ENCODE data around the gene CRYBA2.
A peak's percentile ranks its signal among the peaks of the same experiment; 100 is the strongest.

Gene CRYBA2

DNA sequence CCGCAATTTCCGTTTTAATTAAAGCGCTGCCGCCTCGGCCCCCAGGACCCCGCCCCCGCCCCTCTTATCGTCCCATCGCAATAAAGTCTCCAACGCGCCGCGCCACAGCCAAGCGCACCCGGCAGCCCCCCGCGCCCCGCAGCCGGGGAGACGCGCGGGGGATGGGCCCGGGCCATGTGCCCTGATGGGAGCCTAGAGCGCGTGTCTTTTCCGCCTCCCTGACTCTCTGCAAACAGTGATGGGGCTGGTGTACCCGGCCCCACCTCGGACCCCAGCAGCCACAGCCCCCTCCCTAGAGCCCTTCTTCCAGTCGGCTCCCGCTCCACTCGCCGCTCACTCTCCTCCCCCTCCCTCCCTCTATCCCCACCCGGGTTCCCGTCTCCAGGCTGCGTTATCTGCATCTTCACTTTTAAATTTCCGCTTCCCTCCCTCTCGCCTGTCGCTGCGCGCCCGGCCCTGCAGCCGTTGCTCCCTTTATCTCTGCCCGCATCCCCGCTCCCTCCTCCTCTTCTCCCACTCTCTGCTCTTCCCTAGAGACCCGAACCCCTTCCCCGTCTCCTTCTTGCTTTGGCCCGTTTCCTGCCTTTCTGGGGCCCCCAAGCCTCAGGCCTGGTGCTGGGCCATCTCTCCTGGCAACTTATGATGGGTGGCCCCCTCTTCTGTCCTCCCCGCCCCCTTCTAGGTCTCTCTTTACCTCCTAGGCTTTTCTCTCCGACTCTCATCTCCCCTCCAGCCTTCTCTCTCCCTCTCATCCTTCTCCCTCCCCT, 7.7 kb downstream of the CRYBA2 start:
- H3K4me3 Mint-ChIP-seq = peak overlapping the region in 1 of 3 experiments; percentile 60
- H3K27me3 Mint-ChIP-seq (ENCODE audit: low read depth) = peaks cover 97% of the 10 kb centered on the region
- H3K27ac Mint-ChIP-seq = no peak overlapping the region
- TF ChIP-seq, protein P1, sequence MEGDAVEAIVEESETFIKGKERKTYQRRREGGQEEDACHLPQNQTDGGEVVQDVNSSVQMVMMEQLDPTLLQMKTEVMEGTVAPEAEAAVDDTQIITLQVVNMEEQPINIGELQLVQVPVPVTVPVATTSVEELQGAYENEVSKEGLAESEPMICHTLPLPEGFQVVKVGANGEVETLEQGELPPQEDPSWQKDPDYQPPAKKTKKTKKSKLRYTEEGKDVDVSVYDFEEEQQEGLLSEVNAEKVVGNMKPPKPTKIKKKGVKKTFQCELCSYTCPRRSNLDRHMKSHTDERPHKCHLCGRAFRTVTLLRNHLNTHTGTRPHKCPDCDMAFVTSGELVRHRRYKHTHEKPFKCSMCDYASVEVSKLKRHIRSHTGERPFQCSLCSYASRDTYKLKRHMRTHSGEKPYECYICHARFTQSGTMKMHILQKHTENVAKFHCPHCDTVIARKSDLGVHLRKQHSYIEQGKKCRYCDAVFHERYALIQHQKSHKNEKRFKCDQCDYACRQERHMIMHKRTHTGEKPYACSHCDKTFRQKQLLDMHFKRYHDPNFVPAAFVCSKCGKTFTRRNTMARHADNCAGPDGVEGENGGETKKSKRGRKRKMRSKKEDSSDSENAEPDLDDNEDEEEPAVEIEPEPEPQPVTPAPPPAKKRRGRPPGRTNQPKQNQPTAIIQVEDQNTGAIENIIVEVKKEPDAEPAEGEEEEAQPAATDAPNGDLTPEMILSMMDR (IDR thresholded peaks at IDR 0.05; ENCODE audit: unreplicated experiment in 3 of 3) = no peak
- H3K36me3 Mint-ChIP-seq (ENCODE audit: low read depth) = no peaks in the 10 kb centered on the region
- peaks cover 13% of the 10 kb centered on the region for H3K4me1 Mint-ChIP-seq
- peaks cover 3% of the 10 kb centered on the region for H3K9me3 Mint-ChIP-seq

DNA sequence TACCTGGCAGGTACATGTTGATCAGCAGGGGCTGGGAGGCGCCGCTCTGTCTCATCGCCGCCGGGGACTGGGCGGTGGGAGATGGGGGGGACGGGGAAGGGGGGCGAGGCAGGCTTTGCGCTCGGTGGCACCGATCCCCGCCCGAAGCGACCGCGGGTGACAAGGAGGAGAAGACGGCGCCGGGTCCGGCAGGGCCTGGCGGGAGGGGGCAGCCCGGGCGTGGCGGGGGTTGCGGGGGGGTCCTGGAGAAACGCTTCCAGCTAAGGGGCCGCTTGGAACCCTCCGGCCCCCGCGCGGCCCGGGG, 8.2 kb downstream of the CRYBA2 start, which contains the start of gene FEV:
Gene FEV (minus strand): TSS at position 164 of the 304 bp plus-strand sequence. CDS start 109 bp downstream, at position 55.
- Mint-ChIP-seq H3K9me3 (peaks cover 3% of the 10 kb centered on the region), H3K36me3 (ENCODE audit: low read depth) (no peaks in the 10 kb centered on the region), H3K4me3 (peak within 1 kb of the TSS; percentile 60 to 77 (median 71)), H3K27ac (no peak within 1 kb of the TSS), H3K4me1 (peaks cover 13% of the 10 kb centered on the region), H3K27me3 (ENCODE audit: low read depth) (peaks cover 97% of the 10 kb centered on the region)
- TF ChIP-seq, protein P1 (IDR thresholded peaks at IDR 0.05; ENCODE audit: unreplicated experiment in 3 of 3) = no peak

DNA sequence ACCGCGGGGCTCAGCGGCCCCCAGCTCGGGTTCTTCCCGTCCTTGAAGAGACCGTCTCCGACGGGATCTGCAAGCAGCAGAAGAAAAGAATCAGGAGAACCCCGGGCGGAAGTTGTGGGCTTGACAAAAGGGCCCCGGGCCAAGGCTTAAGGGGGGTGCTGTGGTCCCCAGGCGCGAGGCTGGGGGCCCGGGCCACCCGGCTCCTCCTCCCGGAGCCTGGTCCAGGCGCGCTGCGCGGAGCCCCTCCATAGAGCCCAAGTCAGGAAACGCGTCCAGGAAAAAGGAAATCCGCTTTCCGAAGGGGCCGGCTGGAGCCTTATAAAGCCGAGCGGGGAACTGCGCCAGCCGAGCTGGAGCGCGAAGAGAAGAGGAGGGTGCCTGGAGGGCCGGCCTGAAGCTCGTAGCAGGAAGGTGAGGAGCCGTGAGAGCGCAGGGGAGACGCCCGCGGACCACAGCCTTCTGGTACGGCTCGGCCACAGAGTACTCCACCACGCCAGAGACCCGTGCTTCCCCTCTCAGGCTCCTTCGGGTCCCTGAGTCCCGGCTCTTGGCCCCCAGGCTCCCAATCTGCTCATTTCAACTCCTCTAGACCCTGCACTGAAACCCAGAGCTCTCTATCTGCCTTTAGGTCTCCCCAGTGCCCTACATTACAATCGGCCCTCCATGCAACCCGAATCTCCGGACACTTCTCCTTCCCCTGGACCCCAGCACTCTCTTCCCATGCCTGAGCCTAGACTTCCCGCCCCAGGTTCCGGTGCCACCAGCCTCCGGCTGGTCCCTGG, 8.8 kb downstream of the CRYBA2 start:
- TF ChIP-seq, protein P1 (IDR thresholded peaks at IDR 0.05; ENCODE audit: unreplicated experiment in 3 of 3) = no peak

DNA sequence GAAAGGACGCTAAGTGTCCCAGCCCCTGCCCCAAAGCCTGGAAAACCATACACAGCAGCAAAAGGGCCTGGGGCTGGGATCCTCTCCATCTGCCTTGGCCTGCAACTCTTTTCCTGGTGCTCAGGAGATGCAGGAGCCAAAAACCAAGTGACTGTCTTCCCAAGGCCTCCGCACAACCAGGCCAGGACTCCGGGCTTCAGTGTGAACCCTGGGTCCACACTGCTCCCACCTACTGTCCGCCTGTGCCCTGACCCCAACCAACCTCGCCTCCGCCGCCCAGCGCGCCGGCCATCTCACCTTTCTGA, 9.3 kb downstream of the CRYBA2 start:
- Mint-ChIP-seq H3K27me3 (ENCODE audit: low read depth) (peaks cover 97% of the 10 kb centered on the region), H3K4me3 (peak overlapping the region in 1 of 3 experiments; percentile 3), H3K36me3 (ENCODE audit: low read depth) (no peaks in the 10 kb centered on the region), H3K27ac (no peak overlapping the region), H3K4me1 (peaks cover 13% of the 10 kb centered on the region), H3K9me3 (peaks cover 3% of the 10 kb centered on the region)
- TF ChIP-seq, protein P1 (IDR thresholded peaks at IDR 0.05; ENCODE audit: unreplicated experiment in 3 of 3) = no peak

More for the DNA sequence above, 8.8 kb downstream of the CRYBA2 start:
- Mint-ChIP-seq H3K9me3 (peaks cover 3% of the 10 kb centered on the region), H3K36me3 (ENCODE audit: low read depth) (no peaks in the 10 kb centered on the region), H3K27ac (no peak overlapping the region), H3K27me3 (ENCODE audit: low read depth) (peaks cover 97% of the 10 kb centered on the region), H3K4me3 (peak overlapping the region; percentile 57 to 77 (median 71)), H3K4me1 (peaks cover 13% of the 10 kb centered on the region)

DNA sequence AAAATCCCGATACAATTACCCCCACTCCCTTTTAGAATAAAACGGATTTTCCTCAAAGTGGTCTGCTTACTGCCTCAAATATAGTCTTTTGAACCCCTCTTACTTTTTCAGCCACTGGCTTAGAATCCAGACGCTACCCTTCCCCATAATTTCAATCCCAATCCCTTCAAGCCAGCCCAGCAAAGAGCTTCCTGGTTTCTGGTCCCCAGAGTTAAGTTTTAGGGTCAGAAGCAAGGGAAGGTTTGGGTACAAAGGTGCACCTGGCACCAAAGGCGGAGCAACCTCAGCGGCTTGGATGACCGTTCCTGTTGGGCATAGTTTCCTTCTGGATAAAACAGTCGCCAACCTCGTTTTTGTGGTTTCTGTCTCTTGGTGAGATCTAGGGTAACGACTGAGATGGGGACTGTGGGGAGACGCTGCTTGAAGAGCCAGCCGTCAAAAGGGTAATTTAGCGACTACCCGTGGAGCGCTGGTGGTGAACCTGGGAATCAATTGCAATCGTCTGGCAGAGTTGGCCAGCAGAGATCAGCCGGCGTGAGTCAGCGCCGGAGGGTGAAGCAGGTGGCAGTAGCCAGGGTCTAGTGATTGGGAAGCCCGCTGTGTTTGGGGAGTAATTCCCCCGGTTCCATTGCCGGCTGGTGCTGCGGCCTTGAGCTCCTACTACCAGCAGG, 9.8 kb downstream of the CRYBA2 start:
- Mint-ChIP-seq H3K9me3 (peaks cover 3% of the 10 kb centered on the region), H3K4me1 (peaks cover 13% of the 10 kb centered on the region), H3K27ac (no peak overlapping the region), H3K36me3 (ENCODE audit: low read depth) (no peaks in the 10 kb centered on the region), H3K27me3 (ENCODE audit: low read depth) (peaks cover 97% of the 10 kb centered on the region), H3K4me3 (peak overlapping the region in 2 of 3 experiments; percentile 9 to 16)
- TF ChIP-seq, protein P1 (IDR thresholded peaks at IDR 0.05; ENCODE audit: unreplicated experiment in 3 of 3) = no peak
